CD4-positive, alpha-beta memory T cell (primary cell): ENCODE measurements around the gene NUP35. TPM values are rescaled to one million over a fixed set of nuclear protein-coding genes. Genes with fewer than 3 reads are reported as not detected.
"Not testable (repeated sequence)": the region's sequence is repeated elsewhere in the genome, so short reads cannot be mapped to it uniquely, and the experiment has no call there.

Source experiments
- CTCF ChIA-PET: fragments of 350-600 bp; sonication (Branson Sonifier 250); formaldehyde crosslinking; loops from one replicate; lab custom pipeline; 2021; ENCODE audit warnings: inconsistent platforms; ENCODE audit not compliant: partially characterized antibody; lab: Charles Lee
- POLR2A ChIA-PET: fragments of 350-600 bp; sonication (Branson Sonifier 250); formaldehyde crosslinking; loops from one replicate; lab custom pipeline; 2021; ENCODE audit not compliant: partially characterized antibody; lab: Charles Lee
- DNase-seq, 5 donors: peaks; one replicate each; pipeline versions ENCODE4 v3.0.0 to v3.0.0-alpha.2; 2020 to 2022; ENCODE audit warnings: mixed read lengths in 1 of 5
- H3K27ac ChIP-seq: one replicate; pipeline ENCODE4 v1.7.0; 2013; ENCODE audit warnings: low read depth, low read length
- H3K27me3 ChIP-seq: 2 replicates; pipeline ENCODE4 v1.7.0; 2013; ENCODE audit warnings: mild to moderate bottlenecking, low read length, moderate library complexity; ENCODE audit not compliant: insufficient read depth
- H3K36me3 ChIP-seq: 2 replicates; pipeline ENCODE4 v1.7.0; 2013; ENCODE audit warnings: mild to moderate bottlenecking, low read length, moderate library complexity; ENCODE audit not compliant: insufficient read depth
- H3K4me1 ChIP-seq: 2 replicates; pipeline ENCODE4 v1.7.0; 2013; ENCODE audit warnings: mild to moderate bottlenecking, low read length, moderate library complexity; ENCODE audit not compliant: insufficient read depth
- H3K4me3 ChIP-seq, 2 donors: one replicate each; pipeline ENCODE4 v1.7.0; 2013; ENCODE audit warnings: low read length in 2 of 2, mild to moderate bottlenecking in 1 of 2
- H3K9me3 ChIP-seq, 2 donors: one replicate each; pipeline ENCODE4 v1.7.0; 2013; ENCODE audit warnings: low read length in 2 of 2, control low read depth in 1 of 2; ENCODE audit not compliant: control insufficient read depth in 1 of 2
- H3K27ac Mint-ChIP-seq, 7 donors: one replicate each; pipeline ENCODE4 v1.8.0; 2020 to 2021; ENCODE audit warnings: mixed read lengths in 7 of 7, mild to moderate bottlenecking in 6 of 7, inconsistent platforms in 3 of 7, moderate library complexity in 3 of 7
- H3K27me3 Mint-ChIP-seq, 2 donors: one replicate each; pipeline ENCODE4 v1.8.0; 2020 to 2021; ENCODE audit warnings: mixed read lengths in 2 of 2
- H3K36me3 Mint-ChIP-seq, 2 donors: one replicate each; pipeline ENCODE4 v1.8.0; 2020 to 2021; ENCODE audit warnings: mixed read lengths in 2 of 2, inconsistent platforms in 1 of 2, mild to moderate bottlenecking in 1 of 2
- H3K4me1 Mint-ChIP-seq, 4 donors: one replicate each; pipeline ENCODE4 v1.8.0; 2020 to 2021; ENCODE audit warnings: mixed read lengths in 4 of 4, mild to moderate bottlenecking in 1 of 4
- H3K4me3 Mint-ChIP-seq, 8 donors: one replicate each; pipeline ENCODE4 v1.8.0; 2020 to 2021; ENCODE audit warnings: mixed read lengths in 8 of 8, mild to moderate bottlenecking in 7 of 8, moderate library complexity in 6 of 8, inconsistent platforms in 3 of 8
- H3K9me3 Mint-ChIP-seq, 8 donors: one replicate each; pipeline ENCODE4 v1.8.0; 2020 to 2021; ENCODE audit warnings: mixed read lengths in 8 of 8, mild to moderate bottlenecking in 5 of 8, inconsistent platforms in 3 of 8, moderate library complexity in 1 of 8
- intact Hi-C: fragments of 100-400 bp; cut with micrococcal nuclease; formaldehyde crosslinking; loops from one replicate; pipeline ENCODE4 v1.15.1; 2023
- polyA plus RNA-seq, 2 donors: library from polyadenylated mRNA; unstranded; fragments of 300-500 nt; fragmentation: Illumina TruSeq; gene quantifications; one replicate each; pipeline ENCODE4 v1.2.3, GENCODE V29; 2021
- total RNA-seq, 2 experiments: library from RNA; stranded (reverse); gene quantifications; one replicate each; pipeline ENCODE4 v1.2.3, GENCODE V29; 2021

The NUP35 gene
- total and polyA plus RNA-seq, 4 experiments from 2014 or later: 5.1 to 24.0 (median 12.3) TPM

GRCh38 chr2:183126635-183127034 lies 2.4 kb downstream of the NUP35 start:
- Mint-ChIP-seq H3K36me3 (peaks cover 15 to 32% of the 10 kb centered on the region in 2 donors), H3K4me1 (peaks cover 20 to 43% (median 31%) of the 10 kb centered on the region in 4 donors), H3K27me3 (peaks cover 0 to 2% of the 10 kb centered on the region in 2 donors), H3K27ac (peak overlapping the region in 1 of 7 donors; percentile 97), H3K9me3 (no peaks in the 10 kb centered on the region), H3K4me3 (peak overlapping the region in 4 of 8 donors; percentile 48 to 97 (median 78))
- Histone ChIP-seq H3K27me3 (no peaks in the 10 kb centered on the region), H3K36me3 (peaks cover 5% of the 10 kb centered on the region), H3K9me3 (no peaks in the 10 kb centered on the region), H3K27ac (no peak overlapping the region), H3K4me3 (no peak overlapping the region), H3K4me1 (peaks cover 24% of the 10 kb centered on the region)
- POLR2A ChIA-PET: no interaction called here
- CTCF ChIA-PET: interaction anchor here (1.4 kb wide), 1 partner anchor 8 kb away, joined by 3 read pairs; no protein-coding TSS in a partner anchor
- no peak for DNase-seq
- intact Hi-C loops: no loop called here

GRCh38 chr2:183134016-183134415 lies 9.8 kb downstream of the NUP35 start:
- Histone ChIP-seq H3K9me3 (no peaks in the 10 kb centered on the region), H3K36me3 (peaks cover 5% of the 10 kb centered on the region), H3K27me3 (no peaks in the 10 kb centered on the region), H3K4me1 (no peaks in the 10 kb centered on the region), H3K27ac (no peak overlapping the region), H3K4me3 (no peak overlapping the region)
- no peak for DNase-seq
- H3K27ac Mint-ChIP-seq: no peak overlapping the region
- peaks cover 43 to 46% of the 10 kb centered on the region in 2 donors for H3K36me3 Mint-ChIP-seq
- H3K9me3 Mint-ChIP-seq: no peaks in the 10 kb centered on the region
- no peaks in the 10 kb centered on the region for H3K27me3 Mint-ChIP-seq
- H3K4me3 Mint-ChIP-seq: no peak overlapping the region
- ChIA-PET CTCF (no interaction called here), POLR2A (no interaction called here)
- H3K4me1 Mint-ChIP-seq: peaks cover 5 to 9% (median 8%) of the 10 kb centered on the region in 4 donors
- intact Hi-C loops: no loop called here

- H3K4me3 ChIP-seq: no peak overlapping the region
- no peak for DNase-seq
- H3K27ac Mint-ChIP-seq: no peak overlapping the region
- no peaks in the 10 kb centered on the region for H3K27me3 ChIP-seq
- H3K36me3 Mint-ChIP-seq: peaks cover 55 to 69% of the 10 kb centered on the region in 2 donors
- peaks cover 0 to 9% (median 0%) of the 10 kb centered on the region in 8 donors for H3K9me3 Mint-ChIP-seq
- CTCF ChIA-PET: no interaction called here
- intact Hi-C loops: no loop called here
- POLR2A ChIA-PET: no interaction called here
- H3K4me3 Mint-ChIP-seq: no peak overlapping the region
- H3K4me1 Mint-ChIP-seq: peaks cover 0 to 15% (median 7%) of the 10 kb centered on the region in 4 donors
- H3K9me3 ChIP-seq: no peaks in the 10 kb centered on the region
- H3K27ac ChIP-seq: no peak overlapping the region
- peaks cover 7% of the 10 kb centered on the region for H3K36me3 ChIP-seq
- no peaks in the 10 kb centered on the region for H3K27me3 Mint-ChIP-seq
- H3K4me1 ChIP-seq: no peaks in the 10 kb centered on the region
Measured at GRCh38 chr2:183148955-183149354, 24.7 kb downstream of the NUP35 start.

GRCh38 chr2:183149489-183149888 lies 25.2 kb downstream of the NUP35 start:
- intact Hi-C loops: no loop called here
- Histone ChIP-seq H3K27me3 (no peaks in the 10 kb centered on the region), H3K36me3 (peaks cover 4% of the 10 kb centered on the region), H3K4me1 (no peaks in the 10 kb centered on the region), H3K9me3 (no peaks in the 10 kb centered on the region), H3K4me3 (no peak overlapping the region), H3K27ac (no peak overlapping the region)
- no peak for DNase-seq
- POLR2A ChIA-PET: no interaction called here
- Mint-ChIP-seq H3K4me1 (peaks cover 0 to 15% (median 7%) of the 10 kb centered on the region in 4 donors), H3K36me3 (peaks cover 55 to 69% of the 10 kb centered on the region in 2 donors), H3K9me3 (peaks cover 0 to 4% (median 0%) of the 10 kb centered on the region in 8 donors), H3K4me3 (no peak overlapping the region), H3K27ac (no peak overlapping the region), H3K27me3 (no peaks in the 10 kb centered on the region)
- CTCF ChIA-PET: no interaction called here

- peaks cover 51 to 70% of the 10 kb centered on the region in 2 donors for H3K36me3 Mint-ChIP-seq
- H3K9me3 ChIP-seq, H3K4me3 ChIP-seq, DNase-seq, CTCF ChIA-PET, POLR2A ChIA-PET, H3K27me3 ChIP-seq, H3K27ac ChIP-seq, H3K4me1 ChIP-seq, H3K4me1 Mint-ChIP-seq, H3K4me3 Mint-ChIP-seq, intact Hi-C loops, H3K36me3 ChIP-seq, H3K27me3 Mint-ChIP-seq, H3K9me3 Mint-ChIP-seq, H3K27ac Mint-ChIP-seq: not testable (repeated sequence)
Measured at GRCh38 chr2:183152280-183152679, 28.0 kb downstream of the NUP35 start.

GRCh38 chr2:183153967-183154366 lies 29.7 kb downstream of the NUP35 start:
- POLR2A ChIA-PET: no interaction called here
- Mint-ChIP-seq H3K27ac (no peak overlapping the region), H3K9me3 (peaks cover 0 to 3% (median 0%) of the 10 kb centered on the region in 8 donors), H3K27me3 (no peaks in the 10 kb centered on the region), H3K4me3 (no peak overlapping the region), H3K36me3 (peaks cover 54 to 66% of the 10 kb centered on the region in 2 donors), H3K4me1 (peaks cover 0 to 2% (median 0%) of the 10 kb centered on the region in 4 donors)
- Histone ChIP-seq H3K9me3 (no peaks in the 10 kb centered on the region), H3K27me3 (no peaks in the 10 kb centered on the region), H3K36me3 (peaks cover 8% of the 10 kb centered on the region), H3K4me1 (no peaks in the 10 kb centered on the region), H3K27ac (no peak overlapping the region), H3K4me3 (no peak overlapping the region)
- CTCF ChIA-PET: no interaction called here
- no peak for DNase-seq
- intact Hi-C loops: no loop called here

GRCh38 chr2:183154772-183155171 lies 30.5 kb downstream of the NUP35 start:
- H3K36me3 Mint-ChIP-seq: peaks cover 61 to 71% of the 10 kb centered on the region in 2 donors
- H3K9me3 ChIP-seq, H3K9me3 Mint-ChIP-seq, H3K27me3 Mint-ChIP-seq, CTCF ChIA-PET, H3K36me3 ChIP-seq, H3K4me1 Mint-ChIP-seq, intact Hi-C loops, H3K4me1 ChIP-seq, POLR2A ChIA-PET, H3K4me3 ChIP-seq, H3K27me3 ChIP-seq, DNase-seq, H3K27ac ChIP-seq, H3K4me3 Mint-ChIP-seq, H3K27ac Mint-ChIP-seq: not testable (repeated sequence)
